Tibial nerve (tissue), 4 donors: ENCODE data around the gene FAM50B.

Experiments
- CTCF ChIP-seq, 5 experiments: fragments of 200-600 bp in 3 of 5; fragments of 450-650 bp in 2 of 5; sonication (generic) in 3 of 5; IDR thresholded peaks; one replicate each; pipeline ENCODE4 v1.5.1; 2016 to 2019; ENCODE audit warnings: antibody characterized with exemption in 5 of 5, mild to moderate bottlenecking in 3 of 5, moderate library complexity in 2 of 5
- EP300 ChIP-seq, 2 donors: sonication (generic); formaldehyde crosslinking; IDR thresholded peaks; one replicate each; pipeline ENCODE4 v1.6.1; 2017; ENCODE audit warnings: antibody characterized with exemption in 2 of 2, mild to moderate bottlenecking in 1 of 2
- POLR2A ChIP-seq, 2 donors: fragments of 450-650 bp; IDR thresholded peaks; one replicate each; pipeline ENCODE4 v1.6.1; 2017; ENCODE audit warnings: antibody characterized with exemption in 2 of 2, mild to moderate bottlenecking in 2 of 2, moderate library complexity in 2 of 2

- no peak for TF ChIP-seq POLR2A (IDR thresholded peaks at IDR 0.05)
- no peak for TF ChIP-seq CTCF (IDR thresholded peaks at IDR 0.05)
- no peak for TF ChIP-seq EP300 (IDR thresholded peaks at IDR 0.05)
These were observed 12.6 kb upstream of the FAM50B start for GRCh38 chr6:3836566-3836965.
